ENCODE data around the gene RRAGC. TPM values are rescaled to one million over a fixed set of nuclear protein-coding genes. Genes with fewer than 3 reads are reported as not detected.

The RRAGC gene, protein sequence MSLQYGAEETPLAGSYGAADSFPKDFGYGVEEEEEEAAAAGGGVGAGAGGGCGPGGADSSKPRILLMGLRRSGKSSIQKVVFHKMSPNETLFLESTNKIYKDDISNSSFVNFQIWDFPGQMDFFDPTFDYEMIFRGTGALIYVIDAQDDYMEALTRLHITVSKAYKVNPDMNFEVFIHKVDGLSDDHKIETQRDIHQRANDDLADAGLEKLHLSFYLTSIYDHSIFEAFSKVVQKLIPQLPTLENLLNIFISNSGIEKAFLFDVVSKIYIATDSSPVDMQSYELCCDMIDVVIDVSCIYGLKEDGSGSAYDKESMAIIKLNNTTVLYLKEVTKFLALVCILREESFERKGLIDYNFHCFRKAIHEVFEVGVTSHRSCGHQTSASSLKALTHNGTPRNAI
- total RNA-seq, result 10 to 100 TPM in 3 of 4 donors, 1 to 10 TPM in 1; 10.0 to 25.0 (median 21.9) TPM

DNA sequence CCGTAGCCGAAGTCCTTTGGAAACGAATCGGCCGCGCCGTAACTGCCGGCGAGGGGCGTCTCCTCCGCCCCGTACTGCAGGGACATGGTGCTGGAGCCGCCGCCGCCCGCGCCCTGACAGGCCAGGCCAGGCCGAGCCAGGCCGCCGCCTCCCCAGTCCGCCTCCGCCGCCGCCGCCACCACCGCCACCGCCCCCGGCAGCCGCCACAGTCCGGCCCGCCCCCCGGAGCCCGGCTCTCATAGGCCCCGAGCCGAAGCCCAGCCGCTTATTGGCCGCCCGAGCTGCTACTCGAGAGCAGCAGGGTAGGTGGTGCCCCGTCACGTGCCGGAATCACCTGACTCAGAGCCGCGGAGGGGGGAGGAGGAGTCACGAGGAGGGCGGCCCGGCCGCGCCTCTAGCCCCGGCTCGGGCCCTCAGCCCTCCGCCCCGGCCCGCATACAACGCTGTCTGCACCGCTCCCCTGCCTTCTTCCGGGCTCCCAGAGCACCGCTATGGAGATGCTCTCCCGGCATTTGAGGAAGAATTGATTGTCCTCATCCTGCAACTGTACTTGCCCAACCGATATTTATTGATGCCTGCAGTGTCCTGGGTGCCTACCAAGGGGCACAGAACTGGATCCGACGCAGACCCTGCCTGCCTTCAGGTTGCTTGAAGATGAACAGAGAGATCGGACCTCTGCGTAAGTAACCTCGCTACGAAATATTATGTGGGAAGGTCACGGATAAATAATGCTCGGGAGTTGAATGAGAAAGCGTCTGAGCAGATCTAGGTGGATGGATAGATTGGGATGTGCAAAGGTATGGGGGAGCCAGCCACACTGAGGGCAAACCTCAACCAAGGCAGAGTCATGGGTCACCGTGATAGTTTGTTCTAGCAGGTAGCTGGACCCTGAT, at the start of gene RRAGC:
RRAGC (minus strand) TSS at position 212 of the 893 bp plus-strand sequence; CDS start at position 86, 126 bp downstream.
- in situ Hi-C loops (cut with MboI; ENCODE audit: low pct_ligation_motif_present in 1 of 4, low pct_unique_long_range_greater_than_20kb in 1 of 4, low sequenced_read_pairs in 3 of 4), result no loop called here
- WGBS, 2 donors (ENCODE audit: low coverage in 1 of 2), result 0 to 1% methylated on average over 10 to 42 of the region's 70 CpGs

GRCh38 chr1:38908821-38909220, 49.2 kb upstream of the RRAGC start:
- H3K9me3 ChIP-seq, result peaks cover 3 to 8% of the 10 kb centered on the region in 2 donors
- TF ChIP-seq CTCF (IDR thresholded peaks at IDR 0.05), result no peak
- TF ChIP-seq EP300 (IDR thresholded peaks at IDR 0.05; ENCODE audit: low read depth), result no peak
- no peak for TF ChIP-seq POLR2AphosphoS5 (IDR thresholded peaks at IDR 0.05)
- no peak for TF ChIP-seq POLR2A (IDR thresholded peaks at IDR 0.05)

More for the DNA sequence above, at the start of gene RRAGC:
- no peak for TF ChIP-seq CTCF (IDR thresholded peaks at IDR 0.05)
- peak; percentile 44 for TF ChIP-seq EP300 (IDR thresholded peaks at IDR 0.05; ENCODE audit: low read depth)
- peak; percentile 24 for TF ChIP-seq POLR2A (IDR thresholded peaks at IDR 0.05)
- TF ChIP-seq POLR2AphosphoS5 (IDR thresholded peaks at IDR 0.05), result peak; percentile 63 to 75 (median 73)
- Histone ChIP-seq H3K9me3 (no peaks in the 10 kb centered on the region), H3K4me1 (peaks cover 12 to 46% (median 32%) of the 10 kb centered on the region in 4 donors), H3K4me3 (peak within 1 kb of the TSS; percentile 71 to 96 (median 94)), H3K36me3 (peaks cover 0 to 19% (median 8%) of the 10 kb centered on the region in 4 donors), H3K27ac (peak within 1 kb of the TSS; percentile 93 to 97 (median 96)), H3K27me3 (no peaks in the 10 kb centered on the region)
- intact Hi-C loops (cut with DNase I; ENCODE audit: low total_unique reads), result no loop called here
- DNase-seq, result peak; percentile 100

GRCh38 chr1:38905985-38906384, 46.4 kb upstream of the RRAGC start:
- no peak overlapping the region for H3K4me3 ChIP-seq
- no peaks in the 10 kb centered on the region for H3K36me3 ChIP-seq
- in situ Hi-C loops (cut with MboI; ENCODE audit: low pct_ligation_motif_present in 1 of 4, low pct_unique_long_range_greater_than_20kb in 1 of 4, low sequenced_read_pairs in 3 of 4), result no loop called here
- TF ChIP-seq POLR2AphosphoS5 (IDR thresholded peaks at IDR 0.05) (no peak), POLR2A (IDR thresholded peaks at IDR 0.05) (no peak), CTCF (IDR thresholded peaks at IDR 0.05) (no peak)
- intact Hi-C loops (cut with DNase I; ENCODE audit: low total_unique reads), result no loop called here
- H3K9me3 ChIP-seq, result peaks cover 3 to 8% of the 10 kb centered on the region in 2 donors
- DNase-seq, result no peak
- no peak overlapping the region for H3K27ac ChIP-seq
- H3K27me3 ChIP-seq, result no peaks in the 10 kb centered on the region
- WGBS, 2 donors (ENCODE audit: low coverage in 1 of 2), result 88 to 96% methylated on average over 1 to 2 of the region's 2 CpGs
- no peaks in the 10 kb centered on the region for H3K4me1 ChIP-seq

More at GRCh38 chr1:38908821-38909220, 49.2 kb upstream of the RRAGC start:
- WGBS, 2 donors (ENCODE audit: low coverage in 1 of 2), result 83 to 88% methylated on average over 1 to 13 of the region's 13 CpGs
- DNase-seq, result no peak
- H3K27me3 ChIP-seq, result no peaks in the 10 kb centered on the region
- in situ Hi-C loops (cut with MboI; ENCODE audit: low pct_ligation_motif_present in 1 of 4, low pct_unique_long_range_greater_than_20kb in 1 of 4, low sequenced_read_pairs in 3 of 4), result no loop called here
- H3K4me3 ChIP-seq, result no peak overlapping the region
- no peaks in the 10 kb centered on the region for H3K4me1 ChIP-seq
- intact Hi-C loops (cut with DNase I; ENCODE audit: low total_unique reads), result no loop called here
- no peaks in the 10 kb centered on the region for H3K36me3 ChIP-seq
- H3K27ac ChIP-seq, result no peak overlapping the region

GRCh38 chr1:38899560-38899959, 40.0 kb upstream of the RRAGC start:
- Histone ChIP-seq H3K27ac (no peak overlapping the region), H3K36me3 (no peaks in the 10 kb centered on the region), H3K4me3 (no peak overlapping the region), H3K9me3 (no peaks in the 10 kb centered on the region), H3K27me3 (no peaks in the 10 kb centered on the region), H3K4me1 (peaks cover 0 to 3% (median 0%) of the 10 kb centered on the region in 4 donors)
- in situ Hi-C loops (cut with MboI; ENCODE audit: low pct_ligation_motif_present in 1 of 4, low pct_unique_long_range_greater_than_20kb in 1 of 4, low sequenced_read_pairs in 3 of 4) (loop anchor here in 1 of 4 donors (25.0 kb wide), 1 partner anchor 163 kb away; no protein-coding TSS in a partner anchor), intact Hi-C loops (cut with DNase I; ENCODE audit: low total_unique reads) (no loop called here)
- WGBS, 2 donors (ENCODE audit: low coverage in 1 of 2), result 68% methylated on average over 4 of the region's 4 CpGs; no CpG with 5 or more reads in 1 of the 2 donors
- TF ChIP-seq POLR2AphosphoS5 (IDR thresholded peaks at IDR 0.05), result no peak
- no peak for TF ChIP-seq EP300 (IDR thresholded peaks at IDR 0.05; ENCODE audit: low read depth)
- TF ChIP-seq CTCF (IDR thresholded peaks at IDR 0.05), result no peak
- no peak for TF ChIP-seq POLR2A (IDR thresholded peaks at IDR 0.05)
- peak; percentile 15 for DNase-seq
